Trophoblast cell (in vitro differentiated cells and primary cell): ENCODE measurements around the gene RARA.

Source experiments
- DNase-seq, 2 donors: peaks; one replicate each; pipeline ENCODE4 v3.0.0-alpha.2; 2016
- H2AFZ ChIP-seq: 2 replicates; pipeline ENCODE4 v1.6.1; 2013; ENCODE audit warnings: low read length, moderate library complexity, mild to moderate bottlenecking; ENCODE audit not compliant: insufficient read depth, poor library complexity
- H2AK5ac ChIP-seq: 2 replicates; pipeline ENCODE4 v1.6.1; 2013; ENCODE audit warnings: mild to moderate bottlenecking, low read length
- H2BK120ac ChIP-seq: 2 replicates; pipeline ENCODE4 v1.6.1; 2013; ENCODE audit warnings: low read length, mild to moderate bottlenecking, moderate library complexity; ENCODE audit not compliant: insufficient read depth, poor library complexity
- H2BK12ac ChIP-seq: 2 replicates; pipeline ENCODE4 v1.6.1; 2013; ENCODE audit warnings: mild to moderate bottlenecking, low read length, moderate library complexity
- H2BK5ac ChIP-seq: 2 replicates; pipeline ENCODE4 v1.6.1; 2013; ENCODE audit warnings: low read length, low read depth, moderate library complexity, mild to moderate bottlenecking; ENCODE audit not compliant: poor library complexity
- H3K14ac ChIP-seq: 2 replicates; pipeline ENCODE4 v1.6.1; 2013; ENCODE audit warnings: mild to moderate bottlenecking, low read length
- H3K18ac ChIP-seq: 2 replicates; pipeline ENCODE4 v1.6.1; 2013; ENCODE audit warnings: mild to moderate bottlenecking, low read length
- H3K23ac ChIP-seq: 2 replicates; pipeline ENCODE4 v1.6.1; 2013; ENCODE audit warnings: low read length
- H3K27ac ChIP-seq: 2 replicates; pipeline ENCODE4 v1.5.1; 2013; ENCODE audit warnings: low read depth, mild to moderate bottlenecking, inconsistent platforms, low read length, moderate library complexity
- H3K27me3 ChIP-seq: 2 replicates; pipeline ENCODE4 v1.6.1; 2013; ENCODE audit warnings: inconsistent platforms, mild to moderate bottlenecking, low read length, moderate library complexity; ENCODE audit not compliant: insufficient read depth
- H3K36me3 ChIP-seq, 2 experiments: 1 replicate in 1 of 2; 2 replicates in 1 of 2; pipeline ENCODE4 v1.6.1; 2013; ENCODE audit warnings: low read length in 2 of 2, mild to moderate bottlenecking in 2 of 2, moderate library complexity in 1 of 2; ENCODE audit not compliant: insufficient read depth in 2 of 2, control insufficient read depth in 1 of 2
- H3K4ac ChIP-seq: 2 replicates; pipeline ENCODE4 v1.6.1; 2013; ENCODE audit warnings: low read depth, mild to moderate bottlenecking, low read length, moderate library complexity
- H3K4me1 ChIP-seq, 2 experiments: 1 replicate in 1 of 2; 2 replicates in 1 of 2; pipeline ENCODE4 v1.6.1; 2013; ENCODE audit warnings: low read length in 2 of 2, mild to moderate bottlenecking in 2 of 2, moderate library complexity in 1 of 2; ENCODE audit not compliant: insufficient read depth in 2 of 2, control insufficient read depth in 1 of 2
- H3K4me2 ChIP-seq: 2 replicates; pipeline ENCODE4 v1.6.1; 2013; ENCODE audit warnings: inconsistent platforms, mild to moderate bottlenecking, low read length, moderate library complexity
- H3K4me3 ChIP-seq: 2 replicates; pipeline ENCODE4 v1.5.1; 2013; ENCODE audit warnings: mild to moderate bottlenecking, low read depth, low read length, inconsistent platforms
- H3K79me1 ChIP-seq: one replicate; pipeline ENCODE4 v1.6.1; 2013; ENCODE audit warnings: low read length
- H3K79me2 ChIP-seq: 2 replicates; pipeline ENCODE4 v1.6.1; 2013; ENCODE audit warnings: low read length, mild to moderate bottlenecking; ENCODE audit not compliant: control insufficient read depth, insufficient read depth, poor library complexity
- H3K9ac ChIP-seq: 2 replicates; pipeline ENCODE4 v1.6.1; 2013; ENCODE audit warnings: mild to moderate bottlenecking, low read length
- H3K9me3 ChIP-seq: 2 replicates; pipeline ENCODE4 v1.6.1; 2013; ENCODE audit warnings: low read depth, mild to moderate bottlenecking, control low read depth, inconsistent platforms, low read length; ENCODE audit not compliant: insufficient read depth
- H4K12ac ChIP-seq: 2 replicates; pipeline ENCODE4 v1.6.1; 2013; ENCODE audit warnings: low read depth, mild to moderate bottlenecking, low read length, moderate library complexity
- H4K8ac ChIP-seq: 2 replicates; pipeline ENCODE4 v1.6.1; 2013; ENCODE audit warnings: low read depth, mild to moderate bottlenecking, low read length, moderate library complexity
- H4K91ac ChIP-seq: one replicate; pipeline ENCODE4 v1.6.1; 2013; ENCODE audit warnings: low read depth, mild to moderate bottlenecking, low read length, moderate library complexity
- WGBS: extraction: QIAGEN DNeasy Blood & Tissue Kit; methylation state at CpG from one replicate; pipeline ENCODE4 v1.1.7; 2013; ENCODE audit warnings: missing lambda C conversion rate; ENCODE audit not compliant: insufficient read length, insufficient coverage; ENCODE audit errors: extremely low coverage; 5-methylcytosine and 5-hydroxymethylcytosine counted together

RARA gene

GRCh38 chr17:40286473-40286872, 22.5 kb upstream of the RARA start:
- H3K9me3 ChIP-seq: no peaks in the 10 kb centered on the region
- H4K12ac ChIP-seq: no peak overlapping the region
- no peak overlapping the region for H3K9ac ChIP-seq
- peaks cover 13 to 19% of the 10 kb centered on the region in 2 experiments for H3K4me1 ChIP-seq
- no peak overlapping the region for H2BK5ac ChIP-seq
- no peak overlapping the region for H3K4ac ChIP-seq
- H3K14ac ChIP-seq: no peak overlapping the region
- H3K79me2 ChIP-seq: peaks cover 3% of the 10 kb centered on the region
- no peak overlapping the region for H4K91ac ChIP-seq
- H2AFZ ChIP-seq: no peak overlapping the region
- no peak overlapping the region for H3K27ac ChIP-seq
- H2BK12ac ChIP-seq: no peak overlapping the region
- H3K79me1 ChIP-seq: peaks cover 5% of the 10 kb centered on the region
- no peak overlapping the region for H4K8ac ChIP-seq
- no peak overlapping the region for H3K18ac ChIP-seq
- WGBS: no CpG with 5 or more reads among the region's 2 CpGs
- H3K23ac ChIP-seq: no peak overlapping the region
- H3K36me3 ChIP-seq: peaks cover 2 to 10% of the 10 kb centered on the region in 2 experiments
- no peak overlapping the region for H3K4me2 ChIP-seq
- no peak overlapping the region for H2AK5ac ChIP-seq
- no peaks in the 10 kb centered on the region for H3K27me3 ChIP-seq
- H2BK120ac ChIP-seq: no peak overlapping the region
- no peak for DNase-seq
- H3K4me3 ChIP-seq: no peak overlapping the region

- H2BK5ac ChIP-seq: no peak overlapping the region
- H2BK12ac ChIP-seq: no peak overlapping the region
- no peak overlapping the region for H4K91ac ChIP-seq
- DNase-seq: no peak
- H3K79me1 ChIP-seq: peaks cover 5% of the 10 kb centered on the region
- no peak overlapping the region for H2BK120ac ChIP-seq
- WGBS: no CpG with 5 or more reads among the region's 4 CpGs
- H3K4me2 ChIP-seq: peak overlapping the region; percentile 50
- no peak overlapping the region for H3K23ac ChIP-seq
- H3K27ac ChIP-seq: no peak overlapping the region
- H3K4me3 ChIP-seq: no peak overlapping the region
- H3K27me3 ChIP-seq: no peaks in the 10 kb centered on the region
- H4K8ac ChIP-seq: peak overlapping the region; percentile 70
- H3K79me2 ChIP-seq: peaks cover 3% of the 10 kb centered on the region
- H3K36me3 ChIP-seq: peaks cover 6 to 15% of the 10 kb centered on the region in 2 experiments
- peak overlapping the region; percentile 11 for H2AFZ ChIP-seq
- H3K18ac ChIP-seq: no peak overlapping the region
- peaks cover 13 to 16% of the 10 kb centered on the region in 2 experiments for H3K4me1 ChIP-seq
- H2AK5ac ChIP-seq: no peak overlapping the region
- no peak overlapping the region for H4K12ac ChIP-seq
- no peak overlapping the region for H3K14ac ChIP-seq
- no peaks in the 10 kb centered on the region for H3K9me3 ChIP-seq
- no peak overlapping the region for H3K4ac ChIP-seq
- H3K9ac ChIP-seq: no peak overlapping the region
Observed at GRCh38 chr17:40287159-40287493, 21.9 kb upstream of the RARA start.

GRCh38 chr17:40287494-40288369, 21.2 kb upstream of the RARA start, which contains the start of gene CDC6:
TSS of gene CDC6 (plus strand) at chr17:40287879. CDS start at chr17:40289421, 1,542 bp downstream.
- H3K27me3 ChIP-seq: no peaks in the 10 kb centered on the region
- DNase-seq: peak; percentile 99 to 100
- H3K27ac ChIP-seq: peak within 1 kb of the TSS; percentile 9
- no peak within 1 kb of the TSS for H3K18ac ChIP-seq
- H3K14ac ChIP-seq: peak within 1 kb of the TSS; percentile 15
- H3K4me3 ChIP-seq: peak within 1 kb of the TSS; percentile 79
- peaks cover 8 to 15% of the 10 kb centered on the region in 2 experiments for H3K36me3 ChIP-seq
- H3K4me2 ChIP-seq: peak within 1 kb of the TSS; percentile 62
- no peak within 1 kb of the TSS for H2AK5ac ChIP-seq
- peak within 1 kb of the TSS; percentile 3 for H4K12ac ChIP-seq
- no peaks in the 10 kb centered on the region for H3K9me3 ChIP-seq
- no CpG with 5 or more reads among the region's 47 CpGs for WGBS
- H3K79me2 ChIP-seq: peaks cover 3% of the 10 kb centered on the region
- H4K8ac ChIP-seq: peak within 1 kb of the TSS; percentile 70
- H3K4ac ChIP-seq: peak within 1 kb of the TSS; percentile 59
- H3K9ac ChIP-seq: peak within 1 kb of the TSS; percentile 57
- H2BK5ac ChIP-seq: peak within 1 kb of the TSS; percentile 15
- H3K23ac ChIP-seq: no peak within 1 kb of the TSS
- peak within 1 kb of the TSS; percentile 53 for H2AFZ ChIP-seq
- H2BK12ac ChIP-seq: no peak within 1 kb of the TSS
- no peak within 1 kb of the TSS for H4K91ac ChIP-seq
- H2BK120ac ChIP-seq: no peak within 1 kb of the TSS
- peaks cover 5% of the 10 kb centered on the region for H3K79me1 ChIP-seq
- H3K4me1 ChIP-seq: peaks cover 13 to 16% of the 10 kb centered on the region in 2 experiments

- no peak overlapping the region for H2AK5ac ChIP-seq
- H3K4me3 ChIP-seq: no peak overlapping the region
- WGBS: no CpG with 5 or more reads among the region's 4 CpGs
- H3K4ac ChIP-seq: no peak overlapping the region
- H4K8ac ChIP-seq: no peak overlapping the region
- peak; percentile 81 to 96 for DNase-seq
- no peak overlapping the region for H4K91ac ChIP-seq
- no peak overlapping the region for H2BK5ac ChIP-seq
- no peak overlapping the region for H3K27ac ChIP-seq
- H2AFZ ChIP-seq: no peak overlapping the region
- H3K9me3 ChIP-seq: no peaks in the 10 kb centered on the region
- peaks cover 3% of the 10 kb centered on the region for H3K79me2 ChIP-seq
- peaks cover 0 to 4% of the 10 kb centered on the region in 2 experiments for H3K4me1 ChIP-seq
- H3K18ac ChIP-seq: no peak overlapping the region
- no peak overlapping the region for H2BK12ac ChIP-seq
- H3K36me3 ChIP-seq: peaks cover 16 to 26% of the 10 kb centered on the region in 2 experiments
- no peak overlapping the region for H3K23ac ChIP-seq
- H3K79me1 ChIP-seq: peaks cover 2% of the 10 kb centered on the region
- H3K4me2 ChIP-seq: no peak overlapping the region
- H3K9ac ChIP-seq: no peak overlapping the region
- H3K27me3 ChIP-seq: no peaks in the 10 kb centered on the region
- H4K12ac ChIP-seq: no peak overlapping the region
- no peak overlapping the region for H2BK120ac ChIP-seq
- H3K14ac ChIP-seq: no peak overlapping the region
Observed at GRCh38 chr17:40290629-40291280, 18.2 kb upstream of the RARA start.
